HG03108 (cell line): Measurements from ENCODE around the gene SEMA4D.
A peak's percentile ranks its signal among the peaks of the same experiment; 100 is the strongest.
"Not testable (repeated sequence)": the region's sequence is repeated elsewhere in the genome, so short reads cannot be mapped to it uniquely, and the experiment has no call there.

Source experiments
- ATAC-seq: cut with Tn5 transposase; IDR thresholded peaks from one replicate; pipeline ENCODE4 v1.9.1; 2021; ENCODE audit warnings: moderate library complexity; ENCODE audit not compliant: unreplicated experiment

Gene SEMA4D

GRCh38 chr9:89375191-89375760 is 122.6 kb downstream of the SEMA4D start:
- peak; percentile 77 for ATAC-seq

DNA sequence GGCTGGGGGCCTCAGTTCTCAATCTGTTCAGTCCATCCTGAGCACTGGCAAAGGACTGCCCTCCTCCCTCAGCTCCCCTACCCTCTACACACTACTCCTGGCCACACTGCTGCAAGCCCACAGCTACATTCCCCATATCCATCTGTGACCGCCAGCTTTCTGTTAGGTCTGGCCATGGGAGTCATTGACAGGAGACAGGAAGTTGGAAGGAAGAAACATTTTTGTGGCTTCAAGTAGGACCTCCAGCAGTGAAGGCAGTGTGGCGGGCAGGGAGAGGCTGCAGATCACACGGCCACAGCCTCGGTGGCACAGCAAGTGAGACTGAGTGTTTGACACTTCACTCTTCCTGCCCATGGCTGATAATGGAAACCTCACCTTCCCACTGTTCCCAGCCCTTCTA is 123.7 kb downstream of the SEMA4D start:
- ATAC-seq: no peak

- ATAC-seq: no peak
Measured at GRCh38 chr9:89372979-89373378, 124.9 kb downstream of the SEMA4D start.

- no peak for ATAC-seq
Measured at GRCh38 chr9:89372230-89372816, 125.6 kb downstream of the SEMA4D start.

DNA sequence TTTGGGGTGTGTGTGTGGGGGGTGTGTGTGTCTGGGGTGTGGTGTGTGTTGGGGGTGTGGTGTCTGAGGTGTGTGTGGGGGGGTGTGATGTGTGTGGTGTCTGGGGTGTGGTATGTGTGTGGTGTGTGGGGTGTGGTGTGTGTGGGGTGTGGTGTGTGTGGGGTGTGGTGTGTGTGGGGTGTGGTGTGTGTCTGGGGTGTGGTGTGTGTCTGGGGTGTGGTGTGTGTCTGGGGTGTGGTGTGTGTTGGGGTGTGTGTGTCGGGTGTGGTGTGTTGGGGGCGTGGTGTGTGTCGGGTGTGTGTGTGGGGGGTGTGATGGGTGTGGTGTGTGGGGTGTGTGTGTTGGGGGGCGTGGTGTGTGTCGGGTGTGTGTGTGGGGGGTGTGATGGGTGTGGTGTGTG is 126.1 kb downstream of the SEMA4D start:
- ATAC-seq: not testable (repeated sequence)

GRCh38 chr9:89370593-89370992 is 127.3 kb downstream of the SEMA4D start:
- ATAC-seq: no peak

DNA sequence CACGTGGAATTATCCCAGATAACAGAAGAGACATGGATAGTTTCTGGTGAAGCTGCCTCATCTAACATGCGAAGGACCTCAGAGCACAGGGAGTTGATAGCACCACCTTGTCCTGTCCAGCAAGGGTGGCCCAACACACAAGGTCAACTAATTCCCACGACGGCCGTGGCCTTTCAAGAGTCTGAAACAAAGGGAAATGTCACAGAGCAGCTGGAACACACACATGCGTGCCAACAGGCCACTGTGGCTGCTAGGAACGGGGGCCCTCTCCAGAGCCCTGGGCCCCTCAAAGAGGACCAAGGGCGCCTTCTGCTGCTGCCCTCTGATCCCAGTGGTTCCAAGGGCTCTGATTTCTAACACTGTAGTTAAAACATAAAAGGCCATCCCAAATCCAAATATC is 128.9 kb downstream of the SEMA4D start:
- ATAC-seq: no peak

GRCh38 chr9:89368550-89368949 is 129.4 kb downstream of the SEMA4D start:
- no peak for ATAC-seq

DNA sequence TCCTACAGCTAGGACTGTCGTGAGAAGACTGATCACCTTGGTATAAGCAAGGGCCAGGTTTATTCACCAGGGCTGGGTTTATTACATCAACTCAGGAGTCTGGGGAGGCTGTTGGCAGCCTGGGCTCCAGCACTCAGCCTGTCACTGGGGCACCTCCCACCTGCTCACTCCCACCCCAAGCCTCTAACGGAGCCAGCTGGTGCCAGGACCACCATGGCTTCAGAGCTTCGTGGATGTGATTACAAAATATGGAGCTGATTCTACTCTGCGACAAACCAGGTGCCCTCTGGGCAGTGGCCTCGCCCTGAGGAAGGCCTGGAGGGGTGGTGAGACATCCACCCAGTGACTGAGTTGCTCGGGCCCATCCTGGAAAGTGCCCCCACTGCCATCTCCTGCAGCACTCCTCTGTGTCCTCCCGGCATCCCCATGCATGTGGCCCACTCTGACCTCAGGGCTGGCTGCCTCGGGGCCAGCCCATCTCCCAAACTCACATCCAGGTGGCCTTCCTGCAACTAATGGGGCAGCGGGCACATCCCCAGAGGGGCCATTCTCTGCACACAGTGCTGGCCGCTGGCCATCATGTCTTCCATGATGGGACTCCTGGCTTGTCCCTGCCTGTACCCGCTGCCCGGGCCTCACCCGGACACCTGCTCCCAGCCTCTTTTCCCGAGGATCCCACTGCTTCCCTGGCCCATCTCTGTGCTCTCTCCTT is 130.0 kb downstream of the SEMA4D start:
- no peak for ATAC-seq

DNA sequence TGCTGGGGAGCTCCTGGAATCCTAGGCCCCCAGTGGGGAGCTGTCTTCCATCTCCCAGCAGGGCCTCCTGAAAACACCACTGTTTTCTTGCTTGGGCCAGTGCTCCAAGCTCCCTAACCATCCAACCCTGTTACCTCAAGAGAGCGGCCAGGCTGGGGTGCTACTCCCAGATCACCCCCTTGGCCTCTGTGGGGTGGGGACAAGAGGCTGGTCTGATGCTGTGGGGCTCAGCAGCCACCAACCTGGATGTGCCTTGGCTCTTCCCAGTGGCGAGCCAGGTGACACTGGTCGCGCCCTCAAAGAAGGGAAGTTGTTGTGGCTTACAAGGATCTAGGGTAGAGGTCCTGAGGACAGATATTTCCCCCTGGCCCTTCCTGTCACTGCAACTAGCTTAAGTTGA is 130.6 kb downstream of the SEMA4D start:
- ATAC-seq: no peak

GRCh38 chr9:89366711-89367110 is 131.2 kb downstream of the SEMA4D start:
- ATAC-seq: no peak

DNA sequence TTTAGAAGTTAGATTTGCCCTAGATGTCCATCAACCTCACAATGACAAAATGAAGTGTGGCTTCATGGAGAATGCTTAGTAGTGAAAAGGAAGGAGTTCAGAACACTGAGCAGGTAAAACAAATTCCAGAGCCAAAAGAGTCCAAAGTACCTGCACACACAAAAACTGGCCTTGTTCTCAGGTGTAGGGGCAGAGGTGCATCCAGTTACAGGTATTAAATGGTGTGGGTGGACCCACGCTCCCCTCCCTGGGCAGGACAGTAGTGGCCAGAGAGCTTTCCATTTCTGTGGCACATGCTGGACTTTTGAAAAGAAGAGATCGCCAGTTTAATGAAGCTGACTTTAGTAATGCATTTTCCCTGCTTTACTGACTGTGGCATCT is 132.4 kb downstream of the SEMA4D start:
- no peak for ATAC-seq

GRCh38 chr9:89364666-89365531 is 133.0 kb downstream of the SEMA4D start:
- no peak for ATAC-seq

DNA sequence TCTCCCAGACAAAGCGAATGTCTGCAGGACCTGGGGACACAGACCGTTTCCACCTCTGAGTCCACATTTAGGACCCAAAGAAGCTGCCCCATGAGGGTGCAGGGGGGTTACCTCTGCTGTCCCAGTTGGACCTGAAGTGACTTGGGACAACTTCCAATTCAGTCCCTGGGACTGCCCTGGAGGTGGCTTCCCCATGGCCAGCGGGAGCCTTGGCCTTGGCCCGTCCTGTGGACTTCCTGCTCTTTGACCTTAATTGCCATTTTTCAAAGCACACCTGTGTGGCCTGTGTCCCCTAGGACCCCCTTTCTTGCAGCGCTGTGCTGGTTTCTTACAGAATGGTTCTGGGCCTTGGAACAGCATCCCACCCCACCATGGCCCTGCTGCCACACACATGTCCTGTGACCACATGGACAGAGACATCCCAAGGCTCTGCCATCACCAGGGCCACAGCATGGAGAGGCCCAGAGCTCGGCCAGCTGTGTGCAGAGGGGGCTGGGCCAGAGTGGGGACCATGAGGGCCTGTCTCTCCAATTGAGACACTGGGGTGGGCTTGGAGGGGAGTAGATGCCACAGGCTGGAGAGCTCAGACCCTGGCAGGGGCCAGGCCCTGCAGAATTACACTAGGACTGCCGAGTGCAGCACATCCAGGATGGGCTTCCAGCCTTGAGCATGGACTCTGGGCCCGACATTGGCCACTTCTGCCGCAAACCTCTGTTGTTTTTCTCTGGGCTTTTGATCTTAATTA is 133.8 kb downstream of the SEMA4D start:
- no peak for ATAC-seq

DNA sequence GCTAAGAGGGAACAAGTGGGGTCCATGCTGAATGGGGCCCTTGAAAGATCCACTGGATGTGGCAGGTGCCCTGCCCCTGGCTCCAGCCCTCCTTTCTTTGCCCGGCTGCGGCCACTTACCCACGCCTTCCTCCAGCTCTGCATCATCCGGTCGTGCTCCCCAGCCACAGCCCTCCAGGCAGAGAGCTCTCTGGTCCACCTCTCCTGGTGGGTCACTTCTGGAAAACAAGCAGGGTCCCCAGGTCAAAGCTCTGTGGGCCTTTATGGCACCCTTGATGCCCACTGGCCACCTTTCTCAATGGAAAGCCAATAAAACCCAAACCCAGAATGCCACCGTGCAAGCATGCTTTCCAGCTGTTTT is 134.6 kb downstream of the SEMA4D start:
- ATAC-seq: no peak

DNA sequence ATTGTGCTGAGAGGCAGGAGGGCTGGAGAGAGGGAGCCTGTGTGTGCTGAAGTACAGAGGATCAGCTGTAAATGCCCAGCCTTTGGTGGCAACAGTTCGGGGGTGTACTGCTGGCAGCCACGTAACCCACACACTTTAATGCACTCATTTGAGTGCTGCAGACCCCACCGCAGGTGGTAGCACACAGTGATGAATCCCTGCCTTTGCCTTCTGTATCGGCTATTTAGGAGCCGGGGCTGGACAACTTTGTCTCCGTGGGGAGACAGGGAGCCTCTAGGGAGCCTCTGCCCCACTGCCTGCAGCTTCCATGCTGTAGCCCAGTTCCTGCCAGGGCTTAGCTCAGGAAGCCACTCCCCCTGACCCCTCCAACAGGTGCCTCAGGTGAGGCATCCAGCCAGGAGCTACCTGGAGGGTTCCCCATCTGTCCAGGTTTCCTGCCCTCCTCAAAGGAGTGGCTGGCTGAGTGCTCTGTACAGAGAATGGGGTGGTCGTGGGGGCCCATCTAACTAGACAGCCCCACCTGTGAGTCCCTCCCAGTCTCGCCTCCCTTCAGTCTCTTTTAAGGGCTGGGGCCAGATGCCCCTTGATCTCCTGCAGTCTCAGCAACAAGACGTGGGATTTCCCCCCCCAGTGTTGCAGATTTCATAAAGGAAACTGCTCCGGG is 135.1 kb downstream of the SEMA4D start:
- no peak for ATAC-seq

DNA sequence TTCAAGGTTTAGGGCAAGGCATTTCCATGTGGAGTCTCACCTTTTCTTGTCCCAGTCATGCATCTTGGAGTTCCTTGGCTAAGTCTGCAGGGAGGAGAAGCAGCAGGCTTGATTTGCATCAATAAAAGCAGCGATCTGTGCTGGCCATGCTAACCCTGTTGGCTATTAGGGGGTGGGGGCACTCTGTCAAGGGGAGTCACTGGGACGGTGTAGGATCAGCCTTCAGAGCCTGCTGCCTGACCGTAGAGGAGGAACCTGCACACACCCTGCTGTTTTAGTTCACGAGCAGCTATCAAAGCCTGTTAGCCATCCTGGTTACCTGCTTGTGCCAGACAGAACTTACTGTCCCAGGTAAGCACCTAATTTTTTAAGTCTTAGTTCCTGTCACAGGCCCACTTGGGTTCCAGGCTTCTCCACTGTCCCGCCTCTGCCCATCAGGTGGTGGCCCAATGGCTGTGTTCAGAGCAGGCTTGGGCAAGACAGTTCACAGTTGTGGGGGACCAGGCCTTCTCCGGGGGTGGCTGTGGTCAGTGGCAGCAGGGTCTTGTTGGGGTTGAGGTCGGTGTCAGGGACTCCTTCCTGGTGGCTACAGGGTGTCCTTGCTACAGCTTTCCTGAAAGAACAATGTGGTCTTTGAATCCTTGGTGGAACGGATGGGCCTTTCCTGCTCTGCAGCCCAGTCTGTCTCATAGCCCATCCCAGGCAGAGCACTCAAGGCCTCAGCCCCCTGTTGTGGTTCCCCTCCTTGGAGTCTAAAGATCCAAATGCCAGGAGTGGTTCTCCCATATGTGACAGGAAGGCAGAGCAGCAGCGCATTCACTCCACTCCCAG is 135.9 kb downstream of the SEMA4D start:
- no peak for ATAC-seq

DNA sequence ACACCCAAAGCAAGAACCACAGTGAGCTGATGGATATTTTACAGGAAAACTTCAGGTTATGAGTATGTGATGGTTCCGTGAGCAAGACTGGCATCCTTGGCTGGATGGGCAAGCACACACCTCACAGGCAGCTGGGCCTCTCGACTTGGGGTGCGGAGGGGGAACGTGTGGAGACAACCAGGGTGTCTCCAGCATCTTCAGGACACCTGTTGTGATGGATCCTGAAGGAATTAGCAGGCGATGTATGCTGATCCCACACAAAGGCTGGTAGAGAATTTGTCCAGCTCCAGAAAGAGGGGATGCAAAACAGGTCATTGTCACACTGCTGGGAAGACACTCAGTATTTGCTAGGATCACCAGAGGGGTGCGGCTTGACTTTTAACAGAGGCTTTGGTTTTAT is 136.9 kb downstream of the SEMA4D start:
- no peak for ATAC-seq

DNA sequence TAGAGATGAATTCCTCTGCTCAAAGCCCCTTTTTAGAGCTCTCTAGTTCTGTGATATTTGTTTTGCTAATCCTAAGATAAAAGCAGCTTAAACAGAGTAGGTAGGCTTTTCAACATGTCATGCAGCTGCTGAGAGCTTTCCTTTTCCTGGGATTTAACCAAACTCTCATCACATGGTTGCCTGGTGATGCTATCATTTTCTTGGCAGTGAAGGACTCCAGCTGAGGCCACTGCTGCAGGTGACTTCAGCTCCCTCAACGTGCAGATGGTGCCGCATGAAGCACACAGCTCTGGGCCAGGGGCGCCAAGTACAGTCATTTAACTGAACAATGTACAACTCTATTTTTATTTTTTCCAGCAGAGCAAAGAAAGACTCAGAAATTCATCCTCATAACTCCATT is 137.4 kb downstream of the SEMA4D start:
- ATAC-seq: no peak
